ENCODE results near the gene CACNA1D. TPM values are rescaled to one million over a fixed set of nuclear protein-coding genes. Genes with fewer than 3 reads are reported as not detected.

The CACNA1D gene
- total RNA-seq, 2 experiments from 2014 or later = not detected

DNA sequence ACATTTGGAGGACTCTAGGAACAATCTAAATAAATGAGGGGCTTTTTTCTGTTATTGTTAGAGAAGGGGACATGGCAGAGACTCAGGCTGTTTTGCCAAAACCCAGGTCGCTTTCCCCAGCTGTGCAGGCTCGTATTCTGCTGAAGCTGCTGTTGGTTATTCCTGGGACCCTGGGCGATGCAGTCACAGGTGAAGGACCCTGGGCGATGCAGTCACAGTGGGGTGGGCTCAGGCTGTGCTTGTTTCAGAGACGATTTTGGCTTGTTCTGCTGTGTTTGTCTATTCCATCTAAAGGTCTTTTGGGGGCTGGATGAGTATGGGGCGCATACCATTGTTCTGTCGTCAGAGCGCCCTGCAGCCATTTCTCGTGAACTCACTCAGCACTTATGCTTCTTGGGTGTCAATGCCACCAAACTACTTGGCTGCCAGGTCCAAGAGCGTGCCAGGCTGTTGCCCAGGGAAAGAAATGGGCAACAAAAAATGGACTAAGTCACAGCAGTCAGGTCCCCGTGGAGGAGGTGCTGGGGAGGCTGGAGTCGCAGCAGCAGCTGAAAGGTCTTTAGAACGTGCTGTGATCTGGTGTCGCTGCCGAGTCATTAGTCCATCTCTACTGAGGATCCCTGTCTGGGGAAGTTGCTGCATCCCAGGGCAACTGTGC, 200.4 kb downstream of the CACNA1D start:
- Mint-ChIP-seq H3K27ac (no peak overlapping the region), H3K27me3 (peaks cover 14% of the 10 kb centered on the region), H3K9me3 (no peaks in the 10 kb centered on the region), H3K36me3 (no peaks in the 10 kb centered on the region), H3K4me1 (peaks cover 3% of the 10 kb centered on the region), H3K4me3 (no peak overlapping the region)
- no peak for DNase-seq

DNA sequence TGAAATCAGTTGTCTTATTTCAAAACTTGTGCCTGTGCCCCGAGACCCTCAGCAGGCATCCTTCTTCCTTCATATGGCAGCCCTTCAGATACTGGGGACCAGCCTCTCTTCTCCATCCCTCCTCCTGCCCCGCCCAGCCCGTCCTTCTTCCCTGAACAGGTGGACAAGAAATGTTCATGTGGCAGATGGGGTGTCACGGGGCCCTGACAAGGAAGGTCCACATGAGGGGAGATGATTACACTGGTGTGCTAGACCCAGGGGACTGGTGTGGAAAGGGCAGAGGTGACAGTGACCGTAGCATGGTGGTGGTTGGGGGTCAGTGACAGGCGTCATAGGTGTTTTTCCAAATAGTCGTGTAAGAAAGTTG, 200.9 kb downstream of the CACNA1D start:
- peaks cover 3% of the 10 kb centered on the region for H3K4me1 Mint-ChIP-seq
- no peaks in the 10 kb centered on the region for H3K36me3 Mint-ChIP-seq
- H3K27me3 Mint-ChIP-seq = peaks cover 14% of the 10 kb centered on the region
- no peak overlapping the region for H3K27ac Mint-ChIP-seq
- no peak overlapping the region for H3K4me3 Mint-ChIP-seq
- no peak for DNase-seq
- H3K9me3 Mint-ChIP-seq = no peaks in the 10 kb centered on the region

DNA sequence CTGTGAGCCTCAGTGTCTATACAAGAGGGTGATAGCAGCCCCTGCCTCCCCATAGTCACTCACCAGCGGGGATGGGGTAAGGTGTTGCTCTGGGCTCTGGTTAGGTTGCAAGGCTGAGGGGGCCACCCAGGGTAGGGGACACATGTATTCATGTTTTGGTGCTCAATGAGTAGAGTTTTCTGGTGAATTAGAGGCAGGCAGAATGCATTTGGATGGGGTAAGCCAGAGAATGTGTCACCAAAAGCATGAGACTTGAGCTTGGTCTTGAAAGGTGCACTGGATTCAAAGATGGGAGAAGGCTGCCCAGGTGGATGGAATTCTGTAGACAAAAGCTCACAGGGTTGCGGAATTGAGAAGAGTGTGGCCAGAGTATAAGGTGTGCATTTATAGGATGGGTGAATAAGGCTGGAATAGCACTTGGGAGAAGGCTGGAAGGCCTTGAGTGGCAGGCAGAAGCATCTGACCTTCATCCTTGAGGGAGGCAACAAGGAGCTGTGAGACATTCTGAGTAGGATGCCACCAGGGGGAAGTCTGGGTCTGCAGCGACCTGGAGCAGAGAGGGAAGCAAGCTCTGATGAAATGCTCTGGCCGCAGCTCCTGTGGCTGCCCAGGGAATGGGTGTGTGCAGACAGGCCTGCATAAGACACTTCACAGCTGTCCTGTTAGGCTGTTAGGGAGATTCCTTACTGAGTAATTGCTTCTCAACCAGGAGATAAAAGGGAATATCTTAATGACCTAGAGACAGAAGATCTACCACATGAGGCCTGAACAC, 202.2 kb downstream of the CACNA1D start:
- DNase-seq = no peak
- peaks cover 3% of the 10 kb centered on the region for H3K4me1 Mint-ChIP-seq
- no peak overlapping the region for H3K27ac Mint-ChIP-seq
- peaks cover 14% of the 10 kb centered on the region for H3K27me3 Mint-ChIP-seq
- H3K36me3 Mint-ChIP-seq = no peaks in the 10 kb centered on the region
- no peak overlapping the region for H3K4me3 Mint-ChIP-seq
- H3K9me3 Mint-ChIP-seq = no peaks in the 10 kb centered on the region

DNA sequence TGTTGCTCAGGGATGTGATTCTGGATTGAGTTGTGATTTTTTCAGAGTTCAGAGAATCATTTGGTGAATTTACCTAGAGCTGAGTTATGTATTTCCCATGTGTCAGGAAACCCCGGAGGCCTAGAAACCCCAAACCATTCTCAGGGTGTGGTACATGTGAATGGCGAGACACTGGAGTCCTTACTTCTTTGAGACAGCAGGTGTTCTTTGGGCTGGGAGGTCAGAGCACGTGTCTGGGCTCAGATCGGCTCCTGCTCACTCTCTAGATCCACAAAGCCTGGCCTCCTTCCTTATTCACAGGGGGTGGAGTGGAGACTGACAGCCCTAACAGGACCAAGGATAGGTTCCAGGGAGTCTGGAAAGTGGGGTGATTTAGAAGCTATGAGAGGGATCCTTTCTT, 206.0 kb downstream of the CACNA1D start:
- Mint-ChIP-seq H3K4me3 (no peak overlapping the region), H3K4me1 (no peaks in the 10 kb centered on the region), H3K36me3 (no peaks in the 10 kb centered on the region), H3K27ac (no peak overlapping the region), H3K27me3 (peaks cover 14% of the 10 kb centered on the region), H3K9me3 (no peaks in the 10 kb centered on the region)
- DNase-seq = no peak

- H3K36me3 Mint-ChIP-seq = no peaks in the 10 kb centered on the region
- H3K4me3 Mint-ChIP-seq = no peak overlapping the region
- H3K27me3 Mint-ChIP-seq = peaks cover 4% of the 10 kb centered on the region
- H3K27ac Mint-ChIP-seq = no peak overlapping the region
- H3K4me1 Mint-ChIP-seq = no peaks in the 10 kb centered on the region
- no peaks in the 10 kb centered on the region for H3K9me3 Mint-ChIP-seq
- DNase-seq = no peak
Measured at GRCh38 chr3:53702776-53703530, 208.5 kb downstream of the CACNA1D start.

GRCh38 chr3:53703630-53704362, 209.4 kb downstream of the CACNA1D start:
- no peak for DNase-seq
- H3K4me3 Mint-ChIP-seq = no peak overlapping the region
- no peaks in the 10 kb centered on the region for H3K9me3 Mint-ChIP-seq
- H3K36me3 Mint-ChIP-seq = no peaks in the 10 kb centered on the region
- H3K27me3 Mint-ChIP-seq = no peaks in the 10 kb centered on the region
- no peak overlapping the region for H3K27ac Mint-ChIP-seq
- H3K4me1 Mint-ChIP-seq = no peaks in the 10 kb centered on the region

GRCh38 chr3:53704363-53704725, 209.9 kb downstream of the CACNA1D start:
- H3K9me3 Mint-ChIP-seq = no peaks in the 10 kb centered on the region
- DNase-seq = no peak
- H3K4me3 Mint-ChIP-seq = no peak overlapping the region
- no peaks in the 10 kb centered on the region for H3K27me3 Mint-ChIP-seq
- H3K27ac Mint-ChIP-seq = no peak overlapping the region
- no peaks in the 10 kb centered on the region for H3K4me1 Mint-ChIP-seq
- H3K36me3 Mint-ChIP-seq = no peaks in the 10 kb centered on the region

GRCh38 chr3:53705024-53705745, 210.8 kb downstream of the CACNA1D start:
- no peak for DNase-seq
- Mint-ChIP-seq H3K4me1 (peaks cover 2% of the 10 kb centered on the region), H3K9me3 (no peaks in the 10 kb centered on the region), H3K4me3 (no peak overlapping the region), H3K36me3 (no peaks in the 10 kb centered on the region), H3K27me3 (no peaks in the 10 kb centered on the region), H3K27ac (no peak overlapping the region)

DNA sequence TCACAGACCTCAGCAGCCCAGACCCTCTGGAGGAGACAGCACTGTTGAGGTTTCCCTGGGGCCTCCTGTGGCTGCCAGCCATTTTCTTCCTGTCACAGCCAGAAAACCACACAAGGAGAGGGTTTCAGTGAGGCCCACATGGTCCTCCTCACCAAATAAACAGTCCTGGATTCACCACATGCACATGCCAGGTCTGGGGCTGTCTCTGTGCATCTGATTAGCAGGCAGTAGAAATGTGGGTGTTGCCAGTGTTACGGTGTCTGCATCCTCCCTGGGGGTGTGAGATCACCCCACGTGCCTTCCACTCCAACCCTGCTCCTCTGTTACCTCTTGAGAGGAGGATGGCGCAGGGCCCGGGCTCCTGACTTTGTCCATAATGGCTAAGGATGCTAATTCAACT, 211.4 kb downstream of the CACNA1D start:
- Mint-ChIP-seq H3K9me3 (no peaks in the 10 kb centered on the region), H3K27me3 (no peaks in the 10 kb centered on the region), H3K36me3 (no peaks in the 10 kb centered on the region), H3K27ac (no peak overlapping the region), H3K4me3 (no peak overlapping the region), H3K4me1 (peaks cover 4% of the 10 kb centered on the region)
- DNase-seq = no peak

- Mint-ChIP-seq H3K4me1 (peaks cover 4% of the 10 kb centered on the region), H3K9me3 (no peaks in the 10 kb centered on the region), H3K27me3 (no peaks in the 10 kb centered on the region), H3K4me3 (no peak overlapping the region), H3K27ac (no peak overlapping the region), H3K36me3 (no peaks in the 10 kb centered on the region)
- no peak for DNase-seq
Measured at GRCh38 chr3:53707222-53707621, 212.8 kb downstream of the CACNA1D start.

DNA sequence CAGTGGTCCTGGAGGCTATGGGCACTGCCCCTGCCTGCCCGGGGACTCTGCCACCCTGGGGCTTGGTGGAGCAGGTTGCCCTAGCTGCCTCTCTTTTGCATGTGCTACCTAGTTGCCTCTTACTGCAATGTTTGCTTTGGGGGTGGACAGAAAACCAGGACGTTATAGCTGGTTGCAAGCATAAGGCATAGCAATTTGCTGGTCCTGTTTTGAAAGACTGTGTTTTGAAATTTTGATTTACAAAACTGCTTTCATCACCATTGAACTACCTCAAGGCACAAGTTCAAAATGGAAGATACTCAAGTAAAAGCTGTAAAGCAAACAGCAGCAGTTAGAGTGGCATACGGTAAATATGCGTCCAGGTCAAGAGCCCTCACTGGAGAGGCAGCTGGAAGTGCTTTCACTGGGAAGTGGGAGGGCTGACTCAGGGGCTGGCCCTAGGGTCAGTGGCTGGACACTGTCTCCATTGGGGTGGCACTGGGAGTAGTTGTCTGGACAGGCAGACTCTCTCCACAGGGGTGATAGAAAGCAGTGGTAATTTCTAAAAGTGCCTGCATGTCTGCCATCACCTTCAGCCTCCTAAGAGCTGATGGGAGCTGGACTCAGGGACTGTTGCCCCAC, 213.7 kb downstream of the CACNA1D start:
- H3K27ac Mint-ChIP-seq = no peak overlapping the region
- H3K4me3 Mint-ChIP-seq = no peak overlapping the region
- peaks cover 4% of the 10 kb centered on the region for H3K4me1 Mint-ChIP-seq
- H3K36me3 Mint-ChIP-seq = no peaks in the 10 kb centered on the region
- no peak for DNase-seq
- no peaks in the 10 kb centered on the region for H3K27me3 Mint-ChIP-seq
- no peaks in the 10 kb centered on the region for H3K9me3 Mint-ChIP-seq

DNA sequence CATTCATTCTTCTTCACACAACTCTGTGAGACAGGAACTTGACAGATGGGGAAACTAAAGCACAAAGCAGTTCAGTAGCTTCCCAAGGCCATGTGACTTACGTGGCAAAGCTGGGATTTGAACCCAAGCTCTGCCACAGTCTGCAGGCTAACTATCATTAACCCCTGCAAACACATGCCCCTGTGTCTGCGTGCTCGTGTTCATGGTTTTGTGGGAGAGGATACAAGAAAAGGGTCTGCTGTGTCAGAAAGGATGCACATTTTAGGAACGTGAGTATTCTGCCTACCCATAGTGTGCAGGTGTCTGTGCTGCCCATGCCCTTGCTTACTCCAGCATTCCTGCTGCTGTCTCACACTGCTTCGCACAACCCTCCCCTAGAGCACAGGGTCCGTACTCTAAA, 214.8 kb downstream of the CACNA1D start:
- no peak overlapping the region for H3K27ac Mint-ChIP-seq
- H3K4me1 Mint-ChIP-seq = peaks cover 4% of the 10 kb centered on the region
- no peaks in the 10 kb centered on the region for H3K27me3 Mint-ChIP-seq
- no peak for DNase-seq
- no peaks in the 10 kb centered on the region for H3K9me3 Mint-ChIP-seq
- H3K36me3 Mint-ChIP-seq = no peaks in the 10 kb centered on the region
- H3K4me3 Mint-ChIP-seq = no peak overlapping the region

GRCh38 chr3:53709860-53710674, 215.7 kb downstream of the CACNA1D start:
- DNase-seq = peak; percentile 62
- Mint-ChIP-seq H3K4me3 (no peak overlapping the region), H3K27ac (no peak overlapping the region), H3K4me1 (peaks cover 4% of the 10 kb centered on the region), H3K36me3 (no peaks in the 10 kb centered on the region), H3K27me3 (no peaks in the 10 kb centered on the region), H3K9me3 (no peaks in the 10 kb centered on the region)
